Astrocyte (in vitro differentiated cells and primary cell): ENCODE results near the gene TGIF1. TPM values are rescaled to one million over a fixed set of nuclear protein-coding genes. Genes with fewer than 3 reads are reported as not detected.

Experiments used
- DNase-seq: peaks from one replicate; pipeline ENCODE4 v3.0.0-alpha.2; 2010; ENCODE audit warnings: low read depth
- FAIRE-seq: peaks from 2 replicates; lab custom pipeline; 2011; peaks lifted over from hg19 to GRCh38; lab: Jason Lieb, UNC
- H2AFZ ChIP-seq: 2 replicates; pipeline ENCODE4 v1.6.0; 2012; ENCODE audit warnings: low read depth, low read length, inconsistent platforms
- H3K27ac ChIP-seq: 2 replicates; pipeline ENCODE4 v1.5.1; 2011; ENCODE audit warnings: low read depth, low read length, inconsistent platforms
- H3K27me3 ChIP-seq: 2 replicates; pipeline ENCODE4 v1.6.0; 2011; ENCODE audit warnings: low read length, inconsistent platforms; ENCODE audit not compliant: insufficient read depth
- H3K36me3 ChIP-seq: 2 replicates; pipeline ENCODE4 v1.5.1; 2011; ENCODE audit warnings: low read length, inconsistent platforms; ENCODE audit not compliant: insufficient read depth
- H3K4me1 ChIP-seq: 2 replicates; pipeline ENCODE4 v1.5.1; 2011; ENCODE audit warnings: low read length, inconsistent platforms; ENCODE audit not compliant: insufficient read depth
- H3K4me2 ChIP-seq: 2 replicates; pipeline ENCODE4 v1.6.0; 2012; ENCODE audit warnings: low read length, inconsistent platforms
- H3K4me3 ChIP-seq: 2 replicates; pipeline ENCODE4 v1.5.1; 2011; ENCODE audit warnings: low read depth, mild to moderate bottlenecking, low read length, inconsistent platforms; ENCODE audit not compliant: insufficient read depth
- H3K79me2 ChIP-seq: 2 replicates; pipeline ENCODE4 v1.6.0; 2012; ENCODE audit warnings: mild to moderate bottlenecking, low read length, inconsistent platforms; ENCODE audit not compliant: insufficient read depth
- H3K9ac ChIP-seq: 2 replicates; pipeline ENCODE4 v1.6.0; 2012; ENCODE audit warnings: mild to moderate bottlenecking, low read length, inconsistent platforms
- H3K9me3 ChIP-seq: 2 replicates; pipeline ENCODE4 v1.5.1; 2012; ENCODE audit warnings: low read depth, mild to moderate bottlenecking, low read length, inconsistent platforms; ENCODE audit not compliant: insufficient read depth
- H4K20me1 ChIP-seq: 2 replicates; pipeline ENCODE4 v1.6.0; 2012; ENCODE audit warnings: low read length, inconsistent platforms; ENCODE audit not compliant: insufficient read depth
- H3K27ac Mint-ChIP-seq: one replicate; pipeline ENCODE4 v1.8.0; 2021; ENCODE audit warnings: mild to moderate bottlenecking, mixed read lengths; ENCODE audit not compliant: unreplicated experiment
- H3K27me3 Mint-ChIP-seq: one replicate; pipeline ENCODE4 v1.8.0; 2021; ENCODE audit warnings: low read depth, mixed read lengths; ENCODE audit not compliant: unreplicated experiment
- H3K36me3 Mint-ChIP-seq: one replicate; pipeline ENCODE4 v1.8.0; 2021; ENCODE audit warnings: low read depth, mixed read lengths; ENCODE audit not compliant: unreplicated experiment
- H3K4me1 Mint-ChIP-seq: one replicate; pipeline ENCODE4 v1.8.0; 2021; ENCODE audit warnings: low read depth, mixed read lengths; ENCODE audit not compliant: unreplicated experiment
- H3K4me3 Mint-ChIP-seq: one replicate; pipeline ENCODE4 v1.8.0; 2021; ENCODE audit warnings: mild to moderate bottlenecking, moderate library complexity, mixed read lengths; ENCODE audit not compliant: unreplicated experiment
- H3K9me3 Mint-ChIP-seq: one replicate; pipeline ENCODE4 v1.8.0; 2021; ENCODE audit warnings: mild to moderate bottlenecking, mixed read lengths; ENCODE audit not compliant: unreplicated experiment
- CTCF ChIP-seq: IDR thresholded peaks from 2 replicates; pipeline ENCODE4 v1.5.1; 2011; ENCODE audit warnings: low read depth, mild to moderate bottlenecking, inconsistent platforms, low read length, moderate library complexity; ENCODE audit not compliant: insufficient read depth
- EZH2 ChIP-seq: IDR thresholded peaks from 2 replicates; pipeline ENCODE4 v1.6.1; 2012; ENCODE audit warnings: mild to moderate bottlenecking, low read length, inconsistent platforms; ENCODE audit not compliant: insufficient read depth
- total RNA-seq: library from RNA; stranded (reverse); gene quantifications from 2 replicates; pipeline ENCODE4 v1.2.1, GENCODE V29; 2021

Gene TGIF1
- total RNA-seq, 1 donor from 2014 or later: 128 TPM

DNA sequence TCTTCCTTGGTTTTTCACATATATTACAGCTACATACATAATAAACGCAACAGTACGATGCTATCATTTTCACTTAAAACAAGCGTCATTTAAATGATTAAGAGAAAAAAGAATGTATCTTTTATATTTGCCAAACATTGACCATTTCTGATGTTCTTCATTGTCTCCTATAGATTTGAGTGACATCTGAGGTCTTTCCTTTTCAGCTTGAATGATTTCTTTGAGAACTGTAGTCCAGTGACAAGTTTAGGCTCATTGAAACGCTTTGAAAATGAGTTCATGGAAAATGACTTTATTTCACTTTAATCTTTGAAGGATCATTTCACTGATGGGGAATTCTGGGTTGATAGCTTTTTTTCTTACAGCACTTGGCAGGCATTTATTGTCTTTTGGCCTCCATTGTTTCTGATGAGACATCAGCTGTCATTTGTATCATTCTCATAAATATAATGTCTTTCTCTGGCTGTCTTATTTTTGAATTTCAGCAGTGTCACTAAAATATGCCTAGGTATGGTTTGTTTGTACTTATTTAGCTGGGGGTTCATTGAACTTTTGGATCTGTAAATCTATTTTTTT lies 10.9 kb downstream of the TGIF1 start:
- Mint-ChIP-seq H3K27me3 (no peaks in the 10 kb centered on the region), H3K9me3 (peaks cover 4% of the 10 kb centered on the region), H3K36me3 (peaks cover 30% of the 10 kb centered on the region), H3K27ac (peak overlapping the region; percentile 3), H3K4me1 (peaks cover 40% of the 10 kb centered on the region), H3K4me3 (no peak overlapping the region)
- Histone ChIP-seq H3K4me3 (no peak overlapping the region), H3K79me2 (peaks cover 35% of the 10 kb centered on the region), H3K27ac (no peak overlapping the region), H2AFZ (no peak overlapping the region), H3K4me2 (no peak overlapping the region), H4K20me1 (peaks cover 13% of the 10 kb centered on the region), H3K36me3 (peaks cover 28% of the 10 kb centered on the region), H3K9me3 (no peaks in the 10 kb centered on the region), H3K27me3 (no peaks in the 10 kb centered on the region), H3K9ac (no peak overlapping the region), H3K4me1 (peaks cover 27% of the 10 kb centered on the region)
- TF ChIP-seq CTCF (no peak), EZH2 (no peak)
- DNase-seq (no peak), FAIRE-seq (no peak)

GRCh38 chr18:3461704-3462103 lies 11.7 kb downstream of the TGIF1 start:
- H3K36me3 Mint-ChIP-seq: peaks cover 30% of the 10 kb centered on the region
- H3K4me1 Mint-ChIP-seq: peaks cover 41% of the 10 kb centered on the region
- no peaks in the 10 kb centered on the region for H3K27me3 Mint-ChIP-seq
- Histone ChIP-seq H3K27ac (no peak overlapping the region), H3K79me2 (peaks cover 27% of the 10 kb centered on the region), H3K4me3 (no peak overlapping the region), H2AFZ (no peak overlapping the region), H3K4me2 (no peak overlapping the region), H3K4me1 (peaks cover 27% of the 10 kb centered on the region), H3K27me3 (no peaks in the 10 kb centered on the region), H3K36me3 (peaks cover 22% of the 10 kb centered on the region), H4K20me1 (peaks cover 5% of the 10 kb centered on the region), H3K9ac (no peak overlapping the region), H3K9me3 (no peaks in the 10 kb centered on the region)
- no peak overlapping the region for H3K4me3 Mint-ChIP-seq
- H3K27ac Mint-ChIP-seq: peak overlapping the region; percentile 30
- FAIRE-seq (no peak), DNase-seq (no peak)
- H3K9me3 Mint-ChIP-seq: peaks cover 4% of the 10 kb centered on the region
- no peak for TF ChIP-seq EZH2
- TF ChIP-seq CTCF: no peak

GRCh38 chr18:3463051-3463450 lies 13.1 kb downstream of the TGIF1 start:
- H3K79me2 ChIP-seq: peaks cover 13% of the 10 kb centered on the region
- DNase-seq: peak; percentile 55
- no peaks in the 10 kb centered on the region for H3K27me3 Mint-ChIP-seq
- no peaks in the 10 kb centered on the region for H3K27me3 ChIP-seq
- no peaks in the 10 kb centered on the region for H4K20me1 ChIP-seq
- H3K9me3 Mint-ChIP-seq: peaks cover 4% of the 10 kb centered on the region
- H3K4me1 Mint-ChIP-seq: peaks cover 35% of the 10 kb centered on the region
- H3K36me3 ChIP-seq: peaks cover 11% of the 10 kb centered on the region
- FAIRE-seq: peak; percentile 77
- no peak overlapping the region for H3K4me2 ChIP-seq
- H3K9me3 ChIP-seq: no peaks in the 10 kb centered on the region
- TF ChIP-seq CTCF (no peak), EZH2 (no peak)
- H2AFZ ChIP-seq: no peak overlapping the region
- H3K4me3 ChIP-seq: no peak overlapping the region
- H3K9ac ChIP-seq: no peak overlapping the region
- peak overlapping the region; percentile 3 for H3K27ac ChIP-seq
- H3K36me3 Mint-ChIP-seq: peaks cover 20% of the 10 kb centered on the region
- H3K4me3 Mint-ChIP-seq: no peak overlapping the region
- peaks cover 31% of the 10 kb centered on the region for H3K4me1 ChIP-seq
- no peak overlapping the region for H3K27ac Mint-ChIP-seq
